ENCODE data around the gene LIN28A. TPM values are rescaled to one million over a fixed set of nuclear protein-coding genes. Genes with fewer than 3 reads are reported as not detected.

Gene LIN28A
- total and polyA plus RNA-seq, 10 of the 15 experiments (the other 5 are each of a cell fraction or from before 2014, with no cell fraction given): 0.13 to 0.59 (median 0.30) TPM; not detected in 7

- Histone ChIP-seq H3K4me2 (ENCODE audit: control insufficient read depth, insufficient read depth) (no peak overlapping the region), H3K4me1 (ENCODE audit: control insufficient read depth, insufficient read depth, low read length) (peaks cover 14% of the 10 kb centered on the region), H3K27ac (ENCODE audit: control insufficient read depth, insufficient read depth) (no peak overlapping the region), H3K27me3 (replicated peaks in 1 of 2; ENCODE audit: control insufficient read depth in 2 of 2, insufficient read depth in 2 of 2, low read length in 1 of 2) (no peaks in the 10 kb centered on the region), H3K36me3 (ENCODE audit: control insufficient read depth in 2 of 2, insufficient read depth in 2 of 2, low read length in 1 of 2) (peaks cover 8 to 32% of the 10 kb centered on the region in 2 experiments), H4K20me1 (ENCODE audit: control insufficient read depth, insufficient read depth) (no peaks in the 10 kb centered on the region; the same call in 1 of the 2 replicates), H3K79me2 (ENCODE audit: control insufficient read depth, insufficient read depth, low read length) (peaks cover 25% of the 10 kb centered on the region), H2AFZ (ENCODE audit: control insufficient read depth, low read depth, low read length) (no peak overlapping the region), H3K9me3 (replicated peaks; ENCODE audit: control insufficient read depth, insufficient read depth, low read length) (no peaks in the 10 kb centered on the region), H3K4me3 (no peak overlapping the region), H3K9ac (ENCODE audit: control insufficient read depth, insufficient read depth, low read length) (no peak overlapping the region)
- TF ChIP-seq POLR2AphosphoS5 (IDR thresholded peaks at IDR 0.05; ENCODE audit: low read length) (peak; percentile 37; the same call in 1 of the 2 replicates), ZBED1 (IDR thresholded peaks at IDR 0.05; ENCODE audit: borderline replicate concordance) (no peak)
- BruUV-seq (replicated peaks): no TSS peak
- CTCF ChIA-PET: no interaction called here
- no peak for ATAC-seq
- no peak for DNase-seq (ENCODE audit: low read depth, low spot score)
- FAIRE-seq: no peak
- SMC1A ChIA-PET (ENCODE audit: uncharacterized antibody, unreplicated experiment): no interaction called here
- 84% methylated on average over 3 of the region's 3 CpGs for WGBS (ENCODE audit: insufficient coverage, insufficient replicate concordance, low lambda C conversion rate, missing lambda C conversion rate)
- RAD21 ChIA-PET (ENCODE audit: unreplicated experiment): no interaction called here
- intact Hi-C loops (cut with micrococcal nuclease; ENCODE audit: unreplicated experiment) (no loop called here), in situ Hi-C loops (cut with MboI) (no loop called here)
- POLR2A ChIA-PET: no interaction called here
Measured at GRCh38 chr1:26475989-26476388, 65.4 kb downstream of the LIN28A start.

- no peak overlapping the region for H3K4me2 ChIP-seq (ENCODE audit: control insufficient read depth, insufficient read depth)
- SMC1A ChIA-PET (ENCODE audit: uncharacterized antibody, unreplicated experiment): no interaction called here
- H3K27ac ChIP-seq (ENCODE audit: control insufficient read depth, insufficient read depth): no peak overlapping the region
- H3K9me3 ChIP-seq (replicated peaks; ENCODE audit: control insufficient read depth, insufficient read depth, low read length): no peaks in the 10 kb centered on the region
- in situ Hi-C loops (cut with MboI): no loop called here
- no peak overlapping the region for H2AFZ ChIP-seq (ENCODE audit: control insufficient read depth, low read depth, low read length)
- no peaks in the 10 kb centered on the region for H3K27me3 ChIP-seq (replicated peaks in 1 of 2; ENCODE audit: control insufficient read depth in 2 of 2, insufficient read depth in 2 of 2, low read length in 1 of 2)
- no TSS peak for BruUV-seq (replicated peaks)
- CTCF ChIA-PET: no interaction called here
- FAIRE-seq: no peak
- DNase-seq (ENCODE audit: low read depth, low spot score): no peak
- peaks cover 23% of the 10 kb centered on the region for H3K79me2 ChIP-seq (ENCODE audit: control insufficient read depth, insufficient read depth, low read length)
- no peak for ATAC-seq
- peaks cover 8 to 32% of the 10 kb centered on the region in 2 experiments for H3K36me3 ChIP-seq (ENCODE audit: control insufficient read depth in 2 of 2, insufficient read depth in 2 of 2, low read length in 1 of 2)
- POLR2A ChIA-PET: interaction anchor here (0.8 kb wide), 1 partner anchor 45 kb away, joined by 5 read pairs; the partner anchor contains the start of gene DHDDS
- peaks cover 6% of the 10 kb centered on the region; the same call in 1 of the 2 replicates for H3K4me1 ChIP-seq (ENCODE audit: control insufficient read depth, insufficient read depth, low read length)
- WGBS (ENCODE audit: insufficient coverage, insufficient replicate concordance, low lambda C conversion rate, missing lambda C conversion rate): 83% methylated on average over 4 of the region's 4 CpGs
- no peak overlapping the region for H3K9ac ChIP-seq (ENCODE audit: control insufficient read depth, insufficient read depth, low read length)
- intact Hi-C loops (cut with micrococcal nuclease; ENCODE audit: unreplicated experiment): no loop called here
- H4K20me1 ChIP-seq (ENCODE audit: control insufficient read depth, insufficient read depth): no peaks in the 10 kb centered on the region; the same call in 1 of the 2 replicates
- no peak overlapping the region for H3K4me3 ChIP-seq
- RAD21 ChIA-PET (ENCODE audit: unreplicated experiment): interaction anchor here (1.0 kb wide), 1 partner anchor 61 kb away, joined by 3 read pairs; no protein-coding TSS in a partner anchor
- peak; percentile 70; the same call in 1 of the 2 replicates for TF ChIP-seq POLR2AphosphoS5 (IDR thresholded peaks at IDR 0.05; ENCODE audit: low read length)
- no peak for TF ChIP-seq SUPT20H (IDR thresholded peaks at IDR 0.05; ENCODE audit: borderline replicate concordance, control insufficient read depth, low read depth, low read length)
- TF ChIP-seq ZBTB40 (IDR thresholded peaks at IDR 0.05; ENCODE audit: borderline replicate concordance): no peak
- TF ChIP-seq ZBED1 (IDR thresholded peaks at IDR 0.05; ENCODE audit: borderline replicate concordance): 0 out of 2 replicates have a peak, but pooled peaks have one; percentile 47
- no peak for TF ChIP-seq BHLHE40 (IDR thresholded peaks at IDR 0.05; ENCODE audit: borderline replicate concordance in 1 of 2, low read depth in 2 of 2, low read length in 1 of 2)
- TF ChIP-seq ZNF687 (IDR thresholded peaks at IDR 0.05): no peak
- no peak for TF ChIP-seq SMAD1 (IDR thresholded peaks at IDR 0.05; ENCODE audit: low read depth, partially characterized antibody)
- no peak for TF ChIP-seq ATF7 (IDR thresholded peaks at IDR 0.05; ENCODE audit: low read depth)
Measured at GRCh38 chr1:26476958-26477357, 66.3 kb downstream of the LIN28A start.
